Chondrocyte (in vitro differentiated cells): ENCODE measurements around the gene MARK1. TPM values are rescaled to one million over a fixed set of nuclear protein-coding genes. Genes with fewer than 3 reads are reported as not detected.

Experiments used
- DNase-seq: peaks from one replicate; pipeline ENCODE4 v3.0.0; 2021; ENCODE audit warnings: mixed read lengths, low spot score
- H3K27ac Mint-ChIP-seq: one replicate; pipeline ENCODE4 v1.8.0; 2021; ENCODE audit warnings: mild to moderate bottlenecking, moderate library complexity, mixed read lengths; ENCODE audit not compliant: unreplicated experiment
- H3K27me3 Mint-ChIP-seq: 2 replicates; pipeline ENCODE4 v1.8.0; 2021; ENCODE audit warnings: low read depth, mixed read lengths
- H3K36me3 Mint-ChIP-seq: 2 replicates; pipeline ENCODE4 v1.8.0; 2021; ENCODE audit warnings: low read depth, mixed read lengths
- H3K4me1 Mint-ChIP-seq: 2 replicates; pipeline ENCODE4 v1.8.0; 2021; ENCODE audit warnings: low read depth, mild to moderate bottlenecking, mixed read lengths
- H3K4me3 Mint-ChIP-seq: one replicate; pipeline ENCODE4 v1.8.0; 2021; ENCODE audit warnings: mild to moderate bottlenecking, moderate library complexity, mixed read lengths; ENCODE audit not compliant: unreplicated experiment
- H3K9me3 Mint-ChIP-seq: 2 replicates; pipeline ENCODE4 v1.8.0; 2021; ENCODE audit warnings: low read depth, mixed read lengths
- CTCF ChIP-seq: fragments of 200-600 bp; sonication (generic); IDR thresholded peaks from 2 replicates; pipeline ENCODE4 v1.5.0; 2021; ENCODE audit warnings: antibody characterized with exemption, mild to moderate bottlenecking, moderate library complexity
- total RNA-seq: library from RNA; stranded (reverse); gene quantifications from 3 replicates; pipeline ENCODE4 v1.2.1, GENCODE V29; 2021

Gene MARK1
- total RNA-seq, 1 donor from 2014 or later: 4.1 TPM

- Mint-ChIP-seq H3K9me3 (no peaks in the 10 kb centered on the region), H3K4me1 (no peaks in the 10 kb centered on the region), H3K27me3 (no peaks in the 10 kb centered on the region), H3K27ac (no peak overlapping the region), H3K36me3 (peaks cover 6% of the 10 kb centered on the region), H3K4me3 (no peak overlapping the region)
- no peak for DNase-seq
- no peak for TF ChIP-seq CTCF
These were observed 127.6 kb downstream of the MARK1 start for GRCh38 chr1:220655509-220655908.

GRCh38 chr1:220655961-220656740 lies 128.2 kb downstream of the MARK1 start:
- no peak for DNase-seq
- H3K36me3 Mint-ChIP-seq: peaks cover 6% of the 10 kb centered on the region
- H3K9me3 Mint-ChIP-seq: no peaks in the 10 kb centered on the region
- H3K27ac Mint-ChIP-seq: no peak overlapping the region
- TF ChIP-seq CTCF: no peak
- H3K27me3 Mint-ChIP-seq: no peaks in the 10 kb centered on the region
- H3K4me1 Mint-ChIP-seq: no peaks in the 10 kb centered on the region
- no peak overlapping the region for H3K4me3 Mint-ChIP-seq

GRCh38 chr1:220666349-220666748 lies 138.4 kb downstream of the MARK1 start:
- no peak for DNase-seq
- no peak for TF ChIP-seq CTCF
- Mint-ChIP-seq H3K9me3 (peaks cover 22% of the 10 kb centered on the region), H3K4me3 (no peak overlapping the region), H3K36me3 (peaks cover 6% of the 10 kb centered on the region), H3K4me1 (no peaks in the 10 kb centered on the region), H3K27ac (no peak overlapping the region), H3K27me3 (peaks cover 5% of the 10 kb centered on the region)

GRCh38 chr1:220669005-220669404 lies 141.1 kb downstream of the MARK1 start:
- peaks cover 6% of the 10 kb centered on the region for H3K36me3 Mint-ChIP-seq
- no peak for DNase-seq
- peaks cover 7% of the 10 kb centered on the region for H3K27me3 Mint-ChIP-seq
- no peak for TF ChIP-seq CTCF
- H3K9me3 Mint-ChIP-seq: peaks cover 22% of the 10 kb centered on the region
- no peaks in the 10 kb centered on the region for H3K4me1 Mint-ChIP-seq
- H3K27ac Mint-ChIP-seq: no peak overlapping the region
- no peak overlapping the region for H3K4me3 Mint-ChIP-seq

- peaks cover 10% of the 10 kb centered on the region for H3K27me3 Mint-ChIP-seq
- peaks cover 6% of the 10 kb centered on the region for H3K36me3 Mint-ChIP-seq
- no peak for DNase-seq
- H3K4me1 Mint-ChIP-seq: no peaks in the 10 kb centered on the region
- H3K9me3 Mint-ChIP-seq: peaks cover 22% of the 10 kb centered on the region
- no peak for TF ChIP-seq CTCF
- no peak overlapping the region for H3K4me3 Mint-ChIP-seq
- H3K27ac Mint-ChIP-seq: no peak overlapping the region
These were observed 142.4 kb downstream of the MARK1 start for GRCh38 chr1:220670365-220670764.
